Measurements from ENCODE around the gene CDC42EP2. TPM values are rescaled to one million over a fixed set of nuclear protein-coding genes. Genes with fewer than 3 reads are reported as not detected.

CDC42EP2 gene
- total RNA-seq, 1 experiment from 2014 or later = 8.1 TPM

- CTCF ChIA-PET = interaction anchor here (0.6 to 1.5 kb wide), 3 partner anchors 37 to 53 kb away, joined by 3 to 6 read pairs (median 4); partner anchors contain the start of gene CDC42EP2
- H3K9me3 ChIP-seq (ENCODE audit: control insufficient read depth, insufficient read depth, low read depth, low read length) = no peaks in the 10 kb centered on the region
- H3K27ac ChIP-seq (ENCODE audit: low read length) = no peak overlapping the region
- peaks cover 23% of the 10 kb centered on the region; the same call in 1 of the 2 replicates for H3K4me1 ChIP-seq (ENCODE audit: control insufficient read depth, insufficient read depth, low read length)
- H3K36me3 ChIP-seq (ENCODE audit: control insufficient read depth, insufficient read depth, low read length) = peaks cover 10% of the 10 kb centered on the region; the same call in 1 of the 2 replicates
- H3K4me3 ChIP-seq (ENCODE audit: low read depth in 2 of 2, low read length in 2 of 2) = no peak overlapping the region
- POLR2A ChIA-PET = no interaction called here
- no TSS peak for BruUV-seq (replicated peaks)
- intact Hi-C loops (cut with micrococcal nuclease; ENCODE audit: unreplicated experiment) (no loop called here), in situ Hi-C loops (cut with HindIII; ENCODE audit: low pct_unique_long_range_greater_than_20kb, low sequenced_read_pairs) (no loop called here)
- ATAC-seq (no peak), DNase-seq (ENCODE audit: low read depth, low spot score) (no peak)
- no peaks in the 10 kb centered on the region for H3K27me3 ChIP-seq (ENCODE audit: control insufficient read depth, insufficient read depth, low read length)
- no peak for TF ChIP-seq TCF7L2 (IDR thresholded peaks at IDR 0.05; ENCODE audit: low read depth, low read length)
- TF ChIP-seq SIN3A (IDR thresholded peaks at IDR 0.05; ENCODE audit: borderline replicate concordance, insufficient read depth, low read depth, low read length) = no peak
- TF ChIP-seq POLR2AphosphoS5 (IDR thresholded peaks at IDR 0.05; ENCODE audit: low read depth, low read length) = no peak
- TF ChIP-seq CTCF (IDR thresholded peaks at IDR 0.05) = no peak
These were observed 36.9 kb upstream of the CDC42EP2 start for GRCh38 chr11:65277631-65278277.

GRCh38 chr11:65278356-65278755 is 36.3 kb upstream of the CDC42EP2 start:
- TSS peak; percentile 24 for BruUV-seq (replicated peaks)
- peaks cover 23% of the 10 kb centered on the region; the same call in 1 of the 2 replicates for H3K4me1 ChIP-seq (ENCODE audit: control insufficient read depth, insufficient read depth, low read length)
- H3K9me3 ChIP-seq (ENCODE audit: control insufficient read depth, insufficient read depth, low read depth, low read length) = no peaks in the 10 kb centered on the region
- H3K4me3 ChIP-seq (ENCODE audit: low read depth in 2 of 2, low read length in 2 of 2) = no peak overlapping the region
- peaks cover 10% of the 10 kb centered on the region; the same call in 1 of the 2 replicates for H3K36me3 ChIP-seq (ENCODE audit: control insufficient read depth, insufficient read depth, low read length)
- no peak for TF ChIP-seq REST (IDR thresholded peaks at IDR 0.05; ENCODE audit: insufficient read depth in 1 of 2, low read depth in 2 of 2, low read length in 1 of 2)
- no peak for TF ChIP-seq SIN3A (IDR thresholded peaks at IDR 0.05; ENCODE audit: borderline replicate concordance, insufficient read depth, low read depth, low read length)
- TF ChIP-seq TCF7L2 (IDR thresholded peaks at IDR 0.05; ENCODE audit: low read depth, low read length) = no peak
- no peak for TF ChIP-seq POLR2AphosphoS5 (IDR thresholded peaks at IDR 0.05; ENCODE audit: low read depth, low read length)
- TF ChIP-seq CTCF (IDR thresholded peaks at IDR 0.05) = no peak
- ChIA-PET POLR2A (no interaction called here), CTCF (interaction anchor here (1.3 to 1.6 kb wide), 2 partner anchors 38 to 51 kb away, joined by 4 read pairs; no protein-coding TSS in a partner anchor)
- no peak overlapping the region for H3K27ac ChIP-seq (ENCODE audit: low read length)
- DNase-seq (ENCODE audit: low read depth, low spot score) (no peak), ATAC-seq (no peak)
- intact Hi-C loops (cut with micrococcal nuclease; ENCODE audit: unreplicated experiment) = no loop called here
- H3K27me3 ChIP-seq (ENCODE audit: control insufficient read depth, insufficient read depth, low read length) = no peaks in the 10 kb centered on the region
- in situ Hi-C loops (cut with HindIII; ENCODE audit: low pct_unique_long_range_greater_than_20kb, low sequenced_read_pairs) = no loop called here
